SK-N-SH (cell line): ENCODE measurements around the gene ZNF438. TPM values are rescaled to one million over a fixed set of nuclear protein-coding genes. Genes with fewer than 3 reads are reported as not detected.

Experiments
- CTCF ChIA-PET: fragments of 300-600, 350-600 bp; formaldehyde crosslinking; extraction: SDS; loops from one replicate; lab custom pipeline; 2021; lab: Yijun Ruan, JAX
- POLR2A ChIA-PET: fragments of 350-600 bp; sonication (Branson Sonifier 250); formaldehyde crosslinking; extraction: SDS; loops from one replicate; lab custom pipeline; 2020; ENCODE audit warnings: antibody characterized with exemption, inconsistent platforms; lab: Yijun Ruan, JAX
- DNase-seq: peaks from one replicate; pipeline ENCODE4 v3.0.0; 2012
- H2AFZ ChIP-seq: fragments of 200-600 bp; sonication (generic); 2 replicates; pipeline ENCODE4 v1.8.1; 2016; ENCODE audit warnings: antibody characterized with exemption, mild to moderate bottlenecking, low read depth
- H3F3A ChIP-seq: fragments of 200-600 bp; sonication (generic); replicated peaks from 2 replicates; pipeline ENCODE3; 2016; ENCODE audit warnings: antibody characterized with exemption, mild to moderate bottlenecking; ENCODE audit not compliant: insufficient read depth
- H3K27ac ChIP-seq, 2 experiments: fragments of 200-500 bp in 1 of 2; fragments of 200-600 bp in 1 of 2; sonication (Bioruptor generic) in 1 of 2; sonication (generic), shearing (Covaris generic) in 1 of 2; 2 replicates each; pipeline versions ENCODE4 v1.5.1 to v1.6.1; 2014 to 2016; ENCODE audit warnings: low read depth in 2 of 2, inconsistent platforms in 1 of 2, low read length in 1 of 2, mild to moderate bottlenecking in 1 of 2, mixed read lengths in 1 of 2
- H3K27me3 ChIP-seq: fragments of 200-600 bp; sonication (generic), shearing (Covaris generic); 2 replicates; pipeline ENCODE4 v1.6.1; 2016; ENCODE audit warnings: mixed run types; ENCODE audit not compliant: insufficient read depth
- H3K36me3 ChIP-seq, 2 experiments: fragments of 200-500 bp in 1 of 2; fragments of 200-600 bp in 1 of 2; sonication (Bioruptor generic) in 1 of 2; sonication (generic) in 1 of 2; replicated peaks in 1 of 2; 2 replicates each; pipeline versions ENCODE3 to v1.5.1; 2014 to 2016; ENCODE audit warnings: low read length in 1 of 2, mild to moderate bottlenecking in 1 of 2; ENCODE audit not compliant: insufficient read depth in 2 of 2, control insufficient read depth in 1 of 2
- H3K4me1 ChIP-seq, 2 experiments: fragments of 200-500 bp in 1 of 2; fragments of 200-600 bp in 1 of 2; sonication (Bioruptor generic) in 1 of 2; sonication (generic), shearing (Covaris generic) in 1 of 2; 2 replicates each; pipeline versions ENCODE4 v1.5.1 to v1.6.1; 2014 to 2016; ENCODE audit warnings: low read depth in 1 of 2, low read length in 1 of 2, mixed run types in 1 of 2; ENCODE audit not compliant: insufficient read depth in 2 of 2, control insufficient read depth in 1 of 2
- H3K4me2 ChIP-seq: fragments of 200-600 bp; sonication (generic), shearing (Covaris generic); 2 replicates; pipeline ENCODE4 v1.6.1; 2017; ENCODE audit warnings: mixed run types
- H3K4me3 ChIP-seq, 2 experiments: fragments of 200-500 bp in 1 of 2; fragments of 200-600 bp in 1 of 2; sonication (Bioruptor generic) in 1 of 2; sonication (generic), shearing (Covaris generic) in 1 of 2; 2 replicates each; pipeline versions ENCODE4 v1.5.1 to v1.8.1; 2014 to 2016; ENCODE audit warnings: low read depth in 2 of 2, inconsistent platforms in 1 of 2, low read length in 1 of 2, mild to moderate bottlenecking in 1 of 2, mixed read lengths in 1 of 2, moderate library complexity in 1 of 2
- H3K79me2 ChIP-seq: fragments of 200-600 bp; sonication (generic); 2 replicates; pipeline ENCODE4 v1.8.1; 2017; ENCODE audit warnings: mild to moderate bottlenecking; ENCODE audit not compliant: insufficient read depth
- H3K9ac ChIP-seq: fragments of 200-600 bp; sonication (generic); 2 replicates; pipeline ENCODE4 v1.6.1; 2017; ENCODE audit warnings: mixed run types
- H3K9me2 ChIP-seq: fragments of 200-600 bp; sonication (generic); 2 replicates; pipeline ENCODE4 v1.6.1; 2017; ENCODE audit warnings: mixed run types
- H3K9me3 ChIP-seq: fragments of 200-600 bp; sonication (generic); 2 replicates; pipeline ENCODE4 v1.6.1; 2017; ENCODE audit warnings: mixed run types, mild to moderate bottlenecking, moderate library complexity
- H4K20me1 ChIP-seq: fragments of 200-600 bp; sonication (generic); 2 replicates; pipeline ENCODE4 v1.6.1; 2017; ENCODE audit warnings: mild to moderate bottlenecking, mixed run types; ENCODE audit not compliant: insufficient read depth
- CHD2 ChIP-seq: fragments of 150-350 bp; IDR thresholded peaks from 2 replicates; pipeline ENCODE4 v1.6.1; 2018; ENCODE audit warnings: low read length; ENCODE audit not compliant: partially characterized antibody
- ELF1 ChIP-seq: IDR thresholded peaks from 2 replicates; pipeline ENCODE4 v1.4.0; 2012
- FOXJ3 ChIP-seq: sonication (generic); formaldehyde crosslinking; IDR thresholded peaks from 2 replicates; pipeline ENCODE4 v1.5.1; 2020; ENCODE audit warnings: mild to moderate bottlenecking, missing genetic modification reagents
- FOXM1 ChIP-seq: IDR thresholded peaks from 2 replicates; pipeline ENCODE4 v1.4.0; 2012; ENCODE audit warnings: low read depth, mild to moderate bottlenecking
- IRF3 ChIP-seq: fragments of 150-350 bp; IDR thresholded peaks from 2 replicates; pipeline ENCODE4 v1.6.1; 2016; ENCODE audit warnings: mild to moderate bottlenecking, low read depth, low read length
- JUND ChIP-seq: IDR thresholded peaks from 2 replicates; pipeline ENCODE4 v1.4.0; 2012
- MAX ChIP-seq: IDR thresholded peaks from 2 replicates; pipeline ENCODE4 v1.4.0; 2012; ENCODE audit warnings: low read depth
- MXI1 ChIP-seq: IDR thresholded peaks from 2 replicates; pipeline ENCODE4 v1.6.1; 2012; ENCODE audit warnings: mild to moderate bottlenecking, low read depth, low read length, improper control_type of control experiment
- NFIC ChIP-seq: IDR thresholded peaks from 2 replicates; pipeline ENCODE4 v1.4.0; 2012; ENCODE audit warnings: borderline replicate concordance
- PBX3 ChIP-seq: IDR thresholded peaks from 2 replicates; pipeline ENCODE4; 2012
- POLR2AphosphoS5 ChIP-seq: IDR thresholded peaks from 2 replicates; pipeline ENCODE4 v1.6.1; 2012; ENCODE audit warnings: low read depth, low read length
- RAD21 ChIP-seq: IDR thresholded peaks from 2 replicates; pipeline ENCODE4 v1.6.1; 2012; ENCODE audit warnings: mild to moderate bottlenecking, low read length
- REST ChIP-seq: IDR thresholded peaks from 2 replicates; pipeline ENCODE4 v1.6.1; 2012; ENCODE audit warnings: mild to moderate bottlenecking, low read depth, low read length, moderate library complexity
- RXRA ChIP-seq: IDR thresholded peaks from 2 replicates; pipeline ENCODE4 v1.4.0; 2012; ENCODE audit warnings: low read depth, mild to moderate bottlenecking, borderline replicate concordance
- SIN3A ChIP-seq: IDR thresholded peaks from 2 replicates; pipeline ENCODE4 v1.6.1; 2012; ENCODE audit warnings: low read depth, mild to moderate bottlenecking, low read length, moderate library complexity, borderline replicate concordance
- SMC3 ChIP-seq: IDR thresholded peaks from 2 replicates; pipeline ENCODE4 v1.6.1; 2012; ENCODE audit warnings: low read depth, low read length, improper control_type of control experiment
- TCF12 ChIP-seq: IDR thresholded peaks from 2 replicates; pipeline ENCODE4 v1.4.0; 2012
- TEAD4 ChIP-seq: IDR thresholded peaks from 2 replicates; pipeline ENCODE4 v1.4.0; 2012; ENCODE audit warnings: mild to moderate bottlenecking, borderline replicate concordance; ENCODE audit not compliant: insufficient read depth
- WGBS: methylation state at CpG from one replicate; pipeline ENCODE4 v1.1.6; 2017; ENCODE audit warnings: low lambda C conversion rate; 5-methylcytosine and 5-hydroxymethylcytosine counted together
- polyA plus RNA-seq, 3 experiments: library from polyadenylated mRNA; depleted of rRNA; stranded (reverse); fragments of >200 nt; gene quantifications; 2 replicates each; pipeline ENCODE4 v1.2.3, GENCODE V29; 2012

Gene ZNF438
- polyA plus RNA-seq, 1 of the 3 experiments (the other 2 are of a cell fraction): 2.1 TPM

- H3K9me2 ChIP-seq: no peaks in the 10 kb centered on the region
- no peaks in the 10 kb centered on the region for H3K27me3 ChIP-seq
- CTCF ChIA-PET: interaction anchor here (1.0 kb wide), 1 partner anchor 23 kb away, joined by 3 read pairs; no protein-coding TSS in a partner anchor
- no peaks in the 10 kb centered on the region for H3K4me1 ChIP-seq
- no peak overlapping the region for H3K4me3 ChIP-seq
- 56% methylated on average over 3 of the region's 3 CpGs for WGBS
- no peaks in the 10 kb centered on the region for H4K20me1 ChIP-seq
- H3K9me3 ChIP-seq: no peaks in the 10 kb centered on the region
- TF ChIP-seq TCF12 (no peak), MAX (no peak), SIN3A (no peak), CHD2 (no peak), REST (no peak), ELF1 (no peak), RXRA (no peak), PBX3 (no peak), FOXM1 (no peak), RAD21 (no peak), TEAD4 (no peak), MXI1 (no peak), JUND (no peak), POLR2AphosphoS5 (no peak), NFIC (no peak), FOXJ3 (CRISPR knock-in tag) (no peak), IRF3 (no peak), SMC3 (no peak)
- POLR2A ChIA-PET: no interaction called here
- no peak overlapping the region for H3K4me2 ChIP-seq
- H3K36me3 ChIP-seq: no peaks in the 10 kb centered on the region
- no peak for DNase-seq
- H3K27ac ChIP-seq: no peak overlapping the region
- no peak overlapping the region for H3K9ac ChIP-seq
- peaks cover 3% of the 10 kb centered on the region for H3F3A ChIP-seq
- no peaks in the 10 kb centered on the region for H3K79me2 ChIP-seq
- H2AFZ ChIP-seq: no peak overlapping the region
Measured at GRCh38 chr10:30917067-30917466, 114.6 kb downstream of the ZNF438 start.
